HG03460 (cell line): ENCODE measurements around the gene CDRT4.
"Not testable (repeated sequence)": the region's sequence is repeated elsewhere in the genome, so short reads cannot be mapped to it uniquely, and the experiment has no call there.

Experiments used
- ATAC-seq: cut with Tn5 transposase; IDR thresholded peaks from one replicate; pipeline ENCODE4 v1.9.1; 2021; ENCODE audit not compliant: unreplicated experiment

Gene CDRT4

GRCh38 chr17:15467592-15467991 is at the start of gene CDRT4:
CDRT4 (minus strand) TSS chr17:15467621; CDS start chr17:15440238, 27,383 bp downstream.
- ATAC-seq = no peak

DNA sequence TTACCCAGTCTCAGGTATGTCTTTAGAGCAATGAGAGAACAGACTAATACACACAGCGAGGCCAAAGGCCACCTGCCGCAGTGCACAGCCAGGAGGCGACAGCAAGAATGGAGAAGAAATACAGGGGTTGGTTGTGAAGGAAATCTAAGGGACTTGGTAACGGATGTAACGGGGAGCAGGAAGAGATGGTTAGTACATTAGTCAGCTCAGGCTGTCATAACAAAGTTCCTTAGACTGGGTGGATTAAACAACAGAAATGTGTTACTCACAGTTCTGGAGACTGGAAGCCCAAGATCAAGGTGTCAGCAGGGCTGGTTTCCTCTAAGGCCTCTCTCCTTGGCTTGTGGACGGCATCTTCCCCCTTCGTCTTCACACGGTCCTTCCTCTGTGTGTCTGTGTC is 48.7 kb upstream of the CDRT4 start:
- ATAC-seq = no peak

- ATAC-seq = no peak
Observed at GRCh38 chr17:15514469-15514868, 47.0 kb upstream of the CDRT4 start.

DNA sequence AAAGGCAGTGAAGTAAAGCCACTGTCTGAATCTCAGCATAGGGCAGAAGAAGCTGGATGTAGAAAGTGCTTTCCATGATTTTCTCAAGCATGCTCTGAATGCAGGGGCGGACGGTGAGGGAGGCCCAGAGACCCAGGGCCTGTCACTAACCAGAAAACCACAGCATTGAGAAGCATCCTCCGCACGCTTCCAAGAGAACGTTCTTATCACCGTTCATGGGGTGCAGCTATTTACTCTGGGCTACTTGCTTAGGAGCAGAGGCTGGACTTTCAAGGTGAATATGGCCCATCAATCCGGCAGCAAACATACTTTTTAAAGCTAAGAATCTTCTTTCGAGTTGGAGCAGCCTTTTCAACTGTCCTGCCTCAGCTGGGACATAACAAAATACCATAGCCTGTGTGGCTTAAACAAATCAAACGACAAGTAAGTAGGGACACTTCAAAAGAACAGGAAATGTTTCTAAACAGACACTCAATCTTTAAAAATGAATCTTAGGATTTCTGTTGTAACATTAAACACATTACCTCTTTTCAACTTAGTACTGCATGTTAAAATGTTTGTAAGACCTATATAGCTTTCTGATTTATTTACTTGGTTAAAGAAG is 46.5 kb upstream of the CDRT4 start:
- no peak for ATAC-seq

DNA sequence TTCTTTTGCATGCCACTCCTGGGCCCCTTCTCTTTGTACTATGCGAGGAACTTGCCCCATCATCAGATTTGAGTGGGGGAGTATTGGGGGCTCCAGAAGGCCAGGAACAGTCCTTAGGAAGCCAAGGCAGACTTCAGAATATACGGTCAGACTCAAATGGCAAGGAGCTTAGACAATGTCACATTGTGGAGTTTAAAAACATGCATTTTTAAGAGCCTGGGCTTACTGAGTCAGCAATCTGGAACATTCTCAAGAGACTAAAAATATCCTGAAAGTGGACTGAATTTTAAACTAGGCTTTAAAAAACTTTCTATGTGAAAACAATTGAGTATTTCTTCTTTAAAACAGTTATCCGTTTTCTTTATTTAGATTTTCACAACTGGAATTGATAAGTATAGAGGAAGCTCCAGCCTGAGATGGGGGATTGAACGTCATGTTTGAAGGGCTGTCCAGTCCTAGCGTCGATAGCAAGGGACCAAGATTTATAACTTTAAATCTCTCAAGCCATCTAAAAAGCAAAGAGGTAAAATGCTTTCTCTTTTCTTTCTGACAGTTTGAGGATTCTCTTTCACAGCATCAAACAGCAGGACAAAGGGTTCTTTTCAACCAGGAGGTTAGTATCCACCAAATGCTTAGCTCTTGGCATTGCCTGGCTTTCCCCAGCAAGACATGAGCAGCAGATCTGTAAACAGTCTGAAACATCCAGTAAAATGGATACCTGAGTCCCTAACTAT is 45.8 kb upstream of the CDRT4 start:
- no peak for ATAC-seq

DNA sequence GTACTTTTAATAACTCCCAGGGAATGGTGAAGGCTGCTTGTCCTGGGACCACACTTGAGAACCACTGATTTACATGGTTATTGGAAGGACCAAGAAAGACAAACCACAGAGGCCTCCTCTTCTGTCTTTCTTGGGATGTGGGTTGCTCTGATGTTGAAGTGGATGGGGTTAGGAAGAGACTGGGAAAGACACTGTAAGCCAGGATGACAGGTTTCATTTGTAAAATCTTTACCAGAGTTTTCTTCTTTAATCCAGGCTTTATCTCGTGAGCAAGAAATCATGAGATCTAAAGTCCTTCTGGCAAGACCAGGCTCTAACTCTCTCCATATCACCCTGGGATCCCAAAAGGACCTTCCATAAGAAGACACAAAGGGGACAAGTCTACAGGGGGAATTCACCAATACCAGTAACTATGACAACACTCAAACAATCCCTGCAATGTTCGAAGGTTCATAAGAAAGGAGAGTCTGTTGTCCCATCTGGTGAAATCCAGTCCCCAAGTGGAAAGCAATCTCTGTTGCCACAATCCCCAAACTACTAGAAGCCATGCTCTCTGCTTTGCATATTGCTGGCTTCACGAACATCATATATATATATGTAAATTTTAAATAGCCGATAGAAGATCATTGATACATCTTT is 44.8 kb upstream of the CDRT4 start:
- no peak for ATAC-seq

- no peak for ATAC-seq
Observed at GRCh38 chr17:15511142-15511541, 43.7 kb upstream of the CDRT4 start.

- no peak for ATAC-seq
Observed at GRCh38 chr17:15510361-15510760, 42.9 kb upstream of the CDRT4 start.

- ATAC-seq = no peak
Observed at GRCh38 chr17:15509095-15509494, 41.7 kb upstream of the CDRT4 start.

GRCh38 chr17:15508466-15508865 is 41.0 kb upstream of the CDRT4 start:
- no peak for ATAC-seq

DNA sequence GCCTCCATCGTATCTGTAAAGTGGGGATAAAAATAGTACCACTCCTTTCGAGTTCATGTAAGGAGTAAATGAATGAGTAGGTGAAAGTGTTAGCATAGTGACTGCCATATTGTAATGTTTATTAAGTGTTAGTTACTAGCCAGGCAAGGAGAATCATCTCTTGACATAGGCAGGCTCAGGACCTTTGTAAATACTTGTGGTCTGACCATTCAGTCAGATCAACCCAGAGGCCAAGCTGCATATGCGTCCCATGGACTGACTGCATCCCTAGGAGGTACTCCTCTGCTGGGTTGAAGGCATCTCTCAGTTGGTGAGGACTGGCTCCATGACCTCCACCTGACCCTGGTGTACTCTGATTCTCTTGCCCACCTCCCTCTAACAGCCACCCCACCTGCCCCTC is 40.5 kb upstream of the CDRT4 start:
- no peak for ATAC-seq

GRCh38 chr17:15507001-15507400 is 39.6 kb upstream of the CDRT4 start:
- no peak for ATAC-seq

DNA sequence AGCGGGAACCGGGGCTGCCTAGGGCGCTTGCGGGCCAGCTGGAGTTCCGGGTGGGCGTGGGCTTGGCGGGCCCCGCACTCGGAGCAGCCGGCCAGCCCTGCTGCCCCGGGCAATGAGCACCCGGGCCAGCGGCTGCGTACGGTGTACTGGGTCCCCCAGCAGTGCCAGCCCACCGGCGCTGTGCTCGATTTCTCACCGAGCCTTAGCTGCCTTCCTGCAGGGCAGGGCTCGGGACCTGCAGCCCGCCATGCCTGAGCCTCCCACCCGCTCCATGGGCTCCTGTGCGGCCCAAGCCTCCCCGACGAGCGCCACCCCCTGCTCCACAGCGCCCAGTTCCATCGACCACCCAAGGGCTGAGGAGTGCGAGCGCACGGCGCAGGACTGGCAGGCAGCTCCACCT is 38.3 kb upstream of the CDRT4 start:
- not testable (repeated sequence) for ATAC-seq

DNA sequence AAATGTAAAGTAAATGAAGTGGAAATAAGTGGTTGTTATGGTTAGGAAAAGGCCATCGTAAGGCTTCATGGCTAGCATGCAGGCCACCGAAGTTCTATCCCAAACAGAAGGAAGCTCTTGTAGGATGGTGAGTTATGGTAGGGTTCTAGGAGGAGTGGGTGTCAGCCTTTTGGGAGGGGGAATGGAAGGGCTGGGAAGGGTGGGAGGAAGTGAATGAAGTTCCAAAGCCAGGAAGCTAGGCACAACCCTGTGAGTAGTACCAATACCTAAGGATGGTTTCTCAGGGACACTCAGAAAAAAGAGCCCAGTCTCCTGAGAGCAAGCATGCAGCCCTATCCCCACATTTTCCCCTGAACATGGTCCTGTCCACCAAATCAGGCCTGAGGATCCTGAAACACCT is 36.3 kb upstream of the CDRT4 start:
- ATAC-seq = no peak

GRCh38 chr17:15502369-15503112 is 35.1 kb upstream of the CDRT4 start:
- peak; percentile 93 for ATAC-seq

- no peak for ATAC-seq
Observed at GRCh38 chr17:15501793-15502192, 34.4 kb upstream of the CDRT4 start.

DNA sequence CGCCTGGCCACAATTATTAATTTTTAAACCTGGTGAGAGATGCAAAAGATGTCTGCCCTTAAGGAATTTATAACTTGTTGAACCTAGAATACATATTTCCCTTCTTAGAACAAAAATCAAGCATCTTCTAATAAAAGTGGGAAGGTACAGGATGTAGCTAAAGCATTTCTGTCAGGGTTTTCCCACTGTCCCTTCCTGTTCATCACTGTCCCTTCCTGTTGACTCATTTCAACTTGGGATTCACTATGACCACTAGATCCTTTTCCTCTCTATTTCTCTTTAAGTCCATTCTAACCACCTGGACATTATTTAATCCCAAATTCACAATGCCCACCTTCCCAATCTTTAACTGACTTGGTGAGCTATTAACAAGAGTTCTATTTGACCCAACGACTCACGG is 33.9 kb upstream of the CDRT4 start:
- ATAC-seq = no peak

DNA sequence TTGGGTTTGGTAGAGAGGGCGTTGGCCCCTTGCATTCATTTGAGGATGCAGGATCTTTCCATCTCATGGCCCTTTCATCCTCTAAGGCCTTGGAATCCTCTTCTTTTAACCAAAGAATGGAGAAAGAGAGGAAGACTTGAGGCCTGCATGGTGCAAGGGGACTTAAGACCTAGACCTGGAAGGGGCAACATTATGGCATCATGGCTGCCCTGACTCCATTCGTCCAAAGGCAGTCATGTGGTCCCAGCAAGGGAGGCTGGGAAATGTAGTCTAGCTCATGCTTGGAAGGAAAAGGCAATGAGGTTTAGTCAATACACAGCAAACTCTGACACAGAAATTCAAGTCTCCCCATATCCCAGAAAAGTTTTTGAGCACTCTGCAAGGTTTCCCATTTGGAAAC is 30.7 kb upstream of the CDRT4 start:
- ATAC-seq = no peak

DNA sequence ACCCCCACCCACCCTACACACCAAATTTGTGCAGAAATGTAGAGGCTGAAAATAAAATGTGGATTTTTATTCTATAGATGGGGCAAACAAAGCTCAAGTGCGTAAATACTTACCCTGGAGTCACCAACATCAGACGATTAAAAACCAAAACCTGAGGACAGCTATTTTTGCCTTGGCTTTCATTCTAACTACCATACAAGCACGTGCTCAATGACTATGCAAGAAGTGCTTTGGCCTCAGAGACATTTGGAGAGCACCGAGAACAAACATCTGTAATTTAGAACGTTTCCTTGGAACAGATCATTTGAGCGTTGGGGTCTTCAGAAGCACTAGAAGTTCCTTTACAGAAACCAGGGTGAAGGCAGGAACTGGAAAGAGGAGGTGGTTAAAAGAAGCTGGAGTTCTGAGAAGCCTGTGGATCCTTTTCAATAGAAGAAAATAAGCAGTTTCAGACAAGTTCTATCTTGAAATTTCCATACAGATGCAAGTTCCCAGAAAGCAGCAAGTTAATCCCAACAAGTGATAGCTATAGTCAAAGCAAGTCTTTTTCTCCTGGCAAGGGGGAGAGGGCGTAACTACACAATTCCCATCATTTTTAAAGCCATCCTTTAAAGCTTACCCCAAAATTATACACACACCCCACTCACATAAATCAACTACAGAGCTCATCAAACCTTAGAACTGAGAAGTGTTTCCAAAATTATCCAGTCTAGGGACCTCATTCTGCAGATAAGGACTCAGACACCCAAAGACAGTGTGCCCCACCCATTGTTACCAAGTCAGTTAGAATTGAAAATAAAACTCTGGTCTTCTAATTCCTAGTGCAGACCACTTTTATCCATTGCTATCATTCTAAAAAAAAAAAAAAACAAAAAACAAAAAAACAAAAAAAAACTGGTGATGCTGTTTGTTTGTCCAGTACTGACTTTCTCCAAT is 29.6 kb upstream of the CDRT4 start:
- ATAC-seq = no peak

- no peak for ATAC-seq
Observed at GRCh38 chr17:15494821-15495220, 27.4 kb upstream of the CDRT4 start.

DNA sequence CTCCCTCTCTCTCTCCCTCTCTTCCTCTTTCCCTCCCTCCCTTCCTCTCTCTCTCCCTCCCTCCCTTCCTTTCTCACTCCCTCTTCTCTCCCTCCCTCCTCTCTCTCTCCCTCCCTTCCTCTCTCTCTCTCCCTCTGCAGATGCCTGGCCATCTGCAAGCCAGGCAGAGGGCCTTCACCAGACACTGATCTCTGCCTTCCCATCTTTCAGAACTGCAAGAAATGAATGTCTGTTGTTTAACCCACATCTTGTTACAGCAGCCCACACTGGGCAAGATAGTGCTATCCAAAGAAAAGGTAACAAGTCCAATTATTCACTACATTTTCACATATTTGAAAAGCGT is 26.2 kb upstream of the CDRT4 start:
- ATAC-seq = no peak
